ENCODE data around the gene LILRA2.
"Not testable (repeated sequence)": the region's sequence is repeated elsewhere in the genome, so short reads cannot be mapped to it uniquely, and the experiment has no call there.

GRCh38 chr19:54630262-54630661 is 56.7 kb downstream of the LILRA2 start, which contains the start of gene LILRB1:
- TF ChIP-seq CTCF (conservative IDR thresholded peaks at IDR 0.05); ZFX (IDR thresholded peaks at IDR 0.05): not testable (repeated sequence)

All from C4-2B (cell line).